ENCODE measurements around the gene NAT8L.

Gene NAT8L

GRCh38 chr4:2046031-2046961 is 12.8 kb upstream of the NAT8L start:
- DNase-seq: no peak

DNA sequence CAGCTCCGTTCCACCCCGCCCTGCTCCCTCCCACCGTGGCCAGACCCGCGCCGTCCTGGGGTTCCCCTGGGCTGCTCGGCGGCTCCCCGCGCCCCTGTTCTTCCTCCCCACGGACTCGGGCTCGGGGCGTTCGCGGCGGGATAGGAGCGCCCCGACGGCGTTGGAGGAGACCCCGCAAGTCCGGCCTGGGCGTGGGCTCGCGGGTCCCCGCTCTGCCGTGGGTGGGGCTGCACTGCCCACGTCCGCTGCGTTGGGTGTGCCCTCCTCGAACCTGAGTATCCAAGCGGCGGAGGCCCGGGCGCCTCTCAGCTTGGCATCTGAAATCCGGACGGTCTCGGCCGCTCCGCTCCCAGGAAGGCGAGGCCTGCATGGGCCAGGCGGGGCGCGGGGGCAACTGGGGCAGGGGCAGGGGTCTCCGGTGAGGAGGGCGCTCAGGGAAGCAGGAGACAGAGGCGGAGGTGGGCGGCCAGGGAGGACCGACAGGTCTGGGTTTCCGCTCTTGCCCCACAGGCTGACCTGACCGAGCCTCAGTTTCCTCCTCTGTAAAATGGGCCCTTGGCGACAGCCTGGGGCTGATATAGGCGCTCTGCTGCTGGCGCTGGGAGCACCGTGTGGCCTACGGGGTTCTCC is 12.0 kb upstream of the NAT8L start:
- no peak for DNase-seq

DNA sequence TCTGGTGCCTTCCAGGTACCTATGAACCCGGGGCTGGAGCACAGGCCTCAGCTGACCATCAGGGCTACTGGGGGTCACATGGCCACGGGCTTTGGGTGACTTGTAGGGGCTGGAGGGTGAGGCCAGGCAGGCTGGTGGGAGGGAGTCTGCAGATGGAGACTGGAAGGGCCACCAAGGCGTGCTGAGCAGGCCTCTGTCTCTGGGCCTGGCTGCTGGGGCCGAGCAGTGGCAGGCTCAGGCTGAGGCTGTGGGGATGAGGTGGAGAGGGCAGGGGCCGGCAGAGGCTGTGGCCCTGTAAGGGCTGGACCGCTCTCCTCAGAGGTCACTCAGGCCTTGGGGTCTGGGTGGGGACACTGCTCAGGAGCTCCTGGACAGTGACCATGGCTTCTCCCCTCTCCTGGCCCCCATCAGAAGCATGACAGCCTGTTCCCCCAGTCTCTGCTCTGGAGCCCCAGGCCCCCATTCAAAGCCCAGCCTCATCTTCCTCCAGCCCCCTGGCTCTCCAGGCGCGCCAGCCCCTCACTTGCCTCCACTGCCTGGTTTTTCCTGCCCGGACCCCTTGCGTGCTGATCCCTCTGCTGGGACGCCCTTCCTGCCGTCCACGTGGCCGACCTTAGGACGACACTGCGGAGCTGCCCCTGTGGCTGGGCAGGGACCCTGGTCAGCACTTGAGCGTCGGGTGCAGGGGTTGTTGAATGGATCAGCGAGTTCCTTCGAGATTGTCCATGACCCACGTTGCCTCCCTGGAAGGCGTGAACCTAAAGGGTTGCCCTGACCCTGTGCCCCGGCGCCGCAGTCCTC is 11.1 kb upstream of the NAT8L start:
- DNase-seq: no peak

- DNase-seq: no peak
These were observed 10.3 kb upstream of the NAT8L start for GRCh38 chr4:2048831-2049230.

GRCh38 chr4:2049381-2049780 is 9.7 kb upstream of the NAT8L start:
- DNase-seq: no peak

- no peak for DNase-seq
These were observed 9.3 kb upstream of the NAT8L start for GRCh38 chr4:2049811-2050210.

DNA sequence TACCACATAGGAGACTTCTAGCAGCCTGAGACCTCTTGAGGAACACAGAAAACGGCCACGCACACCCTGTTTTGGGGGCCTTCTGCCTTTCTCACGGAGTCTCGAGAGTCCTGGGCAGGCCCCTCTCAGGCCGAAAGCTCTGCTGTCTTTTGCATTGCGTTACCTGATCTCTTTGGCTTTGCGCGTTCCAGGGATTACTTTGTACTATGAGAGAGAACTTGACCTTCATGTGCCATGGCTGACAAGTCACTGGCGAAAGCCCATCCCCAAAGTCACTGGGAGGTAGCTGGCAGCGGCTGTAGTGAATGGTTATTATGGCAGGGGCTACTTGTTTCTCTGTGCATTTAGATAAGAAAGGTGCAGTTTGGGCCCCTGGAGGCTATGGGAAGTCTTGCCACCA is 8.0 kb upstream of the NAT8L start:
- no peak for DNase-seq

- DNase-seq: no peak
These were observed 4.9 kb upstream of the NAT8L start for GRCh38 chr4:2054217-2054616.

- DNase-seq: no peak
These were observed 1.6 kb upstream of the NAT8L start for GRCh38 chr4:2057382-2058065.

DNA sequence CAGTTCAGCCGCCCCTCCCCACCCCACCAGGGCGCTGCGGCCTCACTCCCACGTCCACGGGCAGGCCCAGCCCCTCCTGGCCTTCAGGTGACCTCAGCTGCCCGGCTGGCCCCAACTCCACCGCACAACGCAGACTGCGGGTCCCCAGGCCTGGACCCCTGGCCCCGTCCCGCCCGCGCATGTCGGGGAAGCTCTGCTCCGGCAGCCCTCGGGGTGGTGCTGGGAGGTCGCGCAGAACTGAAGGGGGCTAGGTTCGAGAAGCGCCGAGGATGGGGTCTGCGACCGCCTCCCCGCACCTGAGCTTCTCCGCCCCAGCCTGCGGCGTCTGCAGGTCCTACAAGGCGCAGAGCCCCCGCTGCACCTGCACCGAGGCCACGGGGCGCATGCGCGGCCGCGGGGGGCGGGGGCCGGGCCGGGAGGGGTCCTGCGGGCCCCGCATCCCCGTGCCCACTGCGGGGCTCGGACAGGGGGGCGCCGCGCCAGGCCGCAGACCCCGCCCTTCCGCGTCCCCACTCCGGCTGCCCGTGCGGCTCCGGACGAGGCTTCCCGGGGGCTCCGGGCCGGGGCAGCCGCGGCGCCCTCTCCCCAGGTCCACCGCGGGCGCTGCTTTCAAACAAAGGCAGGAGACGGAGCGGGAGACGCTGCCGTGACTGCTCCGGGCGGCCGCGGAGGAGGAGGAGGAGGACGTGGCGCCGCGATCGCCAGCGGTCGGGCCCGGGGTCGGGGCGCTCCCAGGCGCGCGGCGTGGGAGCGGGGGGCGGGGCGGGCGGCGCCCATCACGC is 672 bp upstream of the NAT8L start:
- no peak for DNase-seq

DNA sequence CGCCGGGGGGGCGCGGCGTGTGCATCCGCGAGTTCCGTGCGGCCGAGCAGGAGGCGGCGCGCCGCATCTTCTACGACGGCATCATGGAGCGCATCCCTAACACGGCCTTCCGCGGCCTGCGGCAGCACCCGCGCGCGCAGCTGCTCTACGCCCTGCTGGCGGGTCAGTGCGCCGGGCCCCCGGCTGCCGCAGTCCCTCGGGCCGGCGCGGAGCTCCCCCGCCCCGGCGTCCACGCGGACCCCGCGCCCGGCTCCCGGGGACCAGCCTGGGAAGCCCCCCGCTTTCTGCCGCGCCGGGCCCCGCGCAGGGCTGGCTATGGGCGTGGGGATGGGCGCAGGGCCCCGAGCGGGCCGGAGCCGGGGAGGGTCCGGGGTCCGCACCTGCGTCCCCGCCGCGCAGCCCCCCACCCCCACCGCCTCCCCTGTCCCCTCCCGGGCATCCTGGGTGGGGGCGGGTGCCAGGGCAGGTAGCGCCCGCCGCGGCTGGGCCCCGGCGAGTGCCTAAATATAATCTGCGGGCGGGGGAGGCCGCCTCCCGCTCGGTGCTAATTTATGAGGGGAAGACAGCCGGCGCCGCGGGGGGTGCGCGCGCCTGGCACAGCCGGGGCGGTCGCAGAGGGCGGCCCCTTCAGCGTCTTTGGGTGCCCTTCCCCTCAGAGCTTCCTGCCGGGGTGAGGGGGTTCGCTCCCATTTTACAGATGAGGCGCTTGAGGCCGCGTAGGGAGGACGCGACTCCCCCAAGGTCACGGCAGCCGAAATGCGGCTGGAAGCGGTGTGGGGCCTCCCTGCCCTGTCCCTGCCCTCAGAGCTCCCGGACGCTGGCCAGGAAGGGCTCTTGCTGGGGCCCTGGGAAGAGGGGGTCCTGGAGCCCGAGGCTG is 837 bp downstream of the NAT8L start:
- DNase-seq: no peak

DNA sequence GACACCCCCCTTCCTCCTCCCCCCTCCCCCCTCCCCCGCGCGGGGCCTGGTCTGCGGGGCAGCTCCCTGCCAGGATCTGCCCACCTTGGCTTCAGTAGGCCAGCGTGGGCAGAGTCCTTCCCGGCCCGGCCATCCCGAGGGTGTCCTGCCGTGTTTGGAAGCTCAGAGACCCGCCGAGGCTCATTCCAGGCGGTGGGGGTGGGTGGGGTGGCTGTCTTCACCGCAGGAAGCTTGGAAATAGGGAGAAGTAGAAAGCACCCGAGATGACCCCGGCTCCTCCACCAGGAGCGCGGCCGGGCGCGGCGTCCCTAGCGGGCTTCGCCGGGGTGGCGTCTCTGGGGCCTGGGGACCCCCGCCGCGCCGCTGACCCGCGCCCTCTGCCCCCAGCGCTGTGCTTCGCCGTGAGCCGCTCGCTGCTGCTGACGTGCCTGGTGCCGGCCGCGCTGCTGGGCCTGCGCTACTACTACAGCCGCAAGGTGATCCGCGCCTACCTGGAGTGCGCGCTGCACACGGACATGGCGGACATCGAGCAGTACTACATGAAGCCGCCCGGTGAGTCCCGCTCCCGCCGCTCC is 1.6 kb downstream of the NAT8L start:
- DNase-seq: no peak

GRCh38 chr4:2061186-2062131 is 2.3 kb downstream of the NAT8L start:
- no peak for DNase-seq

DNA sequence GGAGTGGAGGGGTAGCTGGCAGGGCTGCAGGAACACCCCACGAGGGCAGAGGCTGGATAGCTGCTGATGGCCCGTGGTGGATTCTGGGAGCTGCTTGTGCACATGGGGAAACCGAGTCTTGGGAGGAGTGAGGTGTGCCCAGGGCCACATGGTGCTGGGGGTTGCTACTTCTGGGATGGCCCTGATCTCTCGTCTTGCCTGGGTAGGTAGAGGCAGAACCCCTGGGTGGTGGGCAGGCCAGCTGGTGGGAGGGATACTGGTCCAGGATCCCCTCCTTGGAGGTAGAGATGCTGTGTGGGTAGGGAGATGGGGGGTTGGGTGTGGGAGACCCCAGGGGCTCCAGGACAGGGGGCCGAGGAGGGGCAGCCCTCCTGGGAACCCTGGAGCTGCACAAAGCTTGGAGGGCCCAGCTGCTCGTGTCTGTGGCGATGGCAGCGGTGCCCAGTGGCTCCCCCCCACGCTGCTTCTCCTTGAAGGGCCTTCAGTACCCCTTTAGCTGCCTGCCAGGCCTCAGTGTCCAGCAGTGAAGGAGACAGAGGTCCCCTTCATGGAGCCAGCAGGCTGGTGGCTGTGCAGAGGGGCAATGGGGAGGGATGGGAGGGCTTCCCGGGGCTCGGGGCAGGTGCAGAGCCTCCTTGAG is 3.2 kb downstream of the NAT8L start:
- DNase-seq: no peak

GRCh38 chr4:2062808-2063524 is 3.8 kb downstream of the NAT8L start:
- no peak for DNase-seq

DNA sequence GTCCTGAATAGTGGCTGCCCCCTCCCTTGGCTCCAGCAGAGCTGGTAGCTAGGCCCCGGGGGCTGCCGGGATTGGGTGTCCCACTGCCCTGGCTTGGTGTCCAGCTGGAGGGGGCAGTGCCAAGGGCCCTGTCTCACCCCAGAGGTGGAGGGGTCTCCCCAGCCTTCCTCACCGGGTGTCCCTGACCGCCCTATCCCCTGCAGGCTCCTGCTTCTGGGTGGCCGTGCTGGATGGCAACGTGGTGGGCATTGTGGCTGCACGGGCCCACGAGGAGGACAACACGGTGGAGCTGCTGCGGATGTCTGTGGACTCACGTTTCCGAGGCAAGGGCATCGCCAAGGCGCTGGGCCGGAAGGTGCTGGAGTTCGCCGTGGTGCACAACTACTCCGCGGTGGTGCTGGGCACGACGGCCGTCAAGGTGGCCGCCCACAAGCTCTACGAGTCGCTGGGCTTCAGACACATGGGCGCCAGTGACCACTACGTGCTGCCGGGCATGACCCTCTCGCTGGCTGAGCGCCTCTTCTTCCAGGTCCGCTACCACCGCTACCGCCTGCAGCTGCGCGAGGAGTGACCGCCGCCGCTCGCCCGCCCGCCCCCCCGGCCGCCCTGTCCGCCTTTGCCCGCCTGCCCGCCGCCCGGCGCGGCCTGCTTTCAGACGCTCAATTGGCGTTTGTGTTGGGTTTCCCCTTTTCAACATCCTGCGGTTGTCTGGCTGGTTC is 4.6 kb downstream of the NAT8L start:
- DNase-seq: no peak

GRCh38 chr4:2064276-2064991 is 5.3 kb downstream of the NAT8L start:
- DNase-seq: no peak

Measured in KG1 (cell line).